Fibroblast of the aortic adventitia (primary cell): ENCODE results near the gene CBARP. TPM values are rescaled to one million over a fixed set of nuclear protein-coding genes. Genes with fewer than 3 reads are reported as not detected.

Source experiments
- DNase-seq: peaks from one replicate; pipeline ENCODE4 v3.0.0-alpha.2; 2010; ENCODE audit warnings: low read depth
- H3K4me3 ChIP-seq: 2 replicates; pipeline ENCODE4 v1.5.1; 2011; ENCODE audit warnings: low read depth, mild to moderate bottlenecking, control low read depth, low read length, moderate library complexity
- CTCF ChIP-seq: IDR thresholded peaks from 2 replicates; pipeline ENCODE4 v1.5.1; 2011; ENCODE audit warnings: mild to moderate bottlenecking, low read length, control low read depth, inconsistent platforms; ENCODE audit not compliant: insufficient read depth
- total RNA-seq: library from RNA; depleted of rRNA; stranded (reverse); fragments of >200 nt; gene quantifications from 2 replicates; pipeline ENCODE4 v1.2.3, GENCODE V29; 2012; ENCODE audit warnings: low replicate concordance

The CBARP gene
- total RNA-seq, 1 donor, result 3.1 TPM

DNA sequence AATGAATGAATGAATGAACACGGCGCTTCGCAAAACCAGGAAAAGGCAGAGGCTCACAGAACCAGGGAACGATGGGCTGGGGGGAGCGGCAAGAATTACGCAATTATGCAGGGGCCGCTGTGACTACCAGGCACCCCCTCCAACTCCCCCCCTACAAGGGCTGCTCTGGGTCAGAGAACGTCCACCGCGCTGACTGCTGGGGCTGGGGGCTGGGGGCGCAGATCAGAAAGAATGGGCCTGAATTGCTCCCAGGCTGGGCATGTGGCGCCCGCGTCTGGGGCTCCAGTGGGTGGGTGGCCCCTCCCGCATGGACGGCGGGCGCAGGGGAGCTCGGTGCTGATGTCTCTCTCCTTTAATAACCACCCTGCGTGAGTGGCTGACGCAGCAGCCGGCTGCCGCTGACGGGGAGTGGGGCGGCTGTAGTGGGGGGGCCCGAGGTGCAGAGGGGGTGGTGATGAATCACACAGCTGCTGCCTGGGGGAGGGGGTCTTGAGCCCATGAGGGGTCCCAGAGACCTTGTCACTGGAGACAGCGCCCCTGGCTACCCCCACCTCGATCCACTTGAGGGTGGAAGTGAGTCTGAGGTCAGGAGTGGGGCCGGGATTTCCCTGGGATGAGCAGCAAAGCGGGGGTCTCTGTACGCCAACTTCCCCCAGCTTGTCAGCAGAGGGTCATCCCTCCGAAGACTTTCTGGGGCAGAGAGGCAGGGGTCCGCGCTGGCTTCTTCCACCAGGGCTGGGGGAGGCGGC lies 29.8 kb upstream of the CBARP start:
- no peak for DNase-seq
- peak overlapping the region; percentile 65 for H3K4me3 ChIP-seq
- no peak for TF ChIP-seq CTCF

GRCh38 chr19:1266916-1267476 lies 29.2 kb upstream of the CBARP start:
- TF ChIP-seq CTCF, result peak; percentile 78

DNA sequence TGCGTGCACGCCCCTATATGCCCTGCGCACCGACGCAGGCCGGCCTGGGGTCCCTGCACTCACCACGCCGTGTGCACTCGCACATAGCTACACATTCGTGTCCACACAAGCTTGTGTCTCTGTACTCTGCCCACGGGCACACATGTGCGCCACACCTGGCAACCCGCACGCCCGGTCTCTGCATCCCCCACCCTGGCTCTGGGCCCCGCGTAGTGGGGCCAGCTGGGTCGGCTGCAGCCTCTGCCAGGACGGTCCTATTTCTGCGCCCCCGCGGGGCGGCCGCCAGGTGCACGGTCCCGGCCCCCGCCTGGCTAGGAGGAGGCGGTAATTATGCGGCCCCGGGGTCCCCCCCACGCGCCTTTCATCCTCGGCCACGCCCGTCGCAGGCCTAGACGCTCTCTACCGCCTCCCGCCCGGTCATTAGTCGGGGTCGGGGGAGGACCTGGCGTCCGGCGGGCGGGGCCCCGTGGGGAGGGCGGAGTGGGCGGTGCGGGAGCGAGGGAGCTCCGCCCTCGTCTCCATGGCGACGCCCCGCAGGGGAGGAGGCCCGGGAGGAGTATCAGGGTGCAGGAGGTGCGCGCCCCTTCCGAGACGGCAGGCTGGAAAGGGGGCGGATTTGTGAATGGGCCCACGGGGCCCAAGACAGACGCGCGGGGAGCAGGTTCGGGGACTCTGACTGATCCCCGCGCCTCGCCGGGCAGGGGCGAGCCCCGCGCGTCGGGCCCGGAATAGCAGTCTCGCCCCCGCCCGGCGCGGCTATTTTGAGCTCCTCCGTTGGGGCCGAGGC lies 28.5 kb upstream of the CBARP start:
- peak overlapping the region; percentile 62 for H3K4me3 ChIP-seq
- TF ChIP-seq CTCF, result no peak
- DNase-seq, result peak; percentile 78

More at GRCh38 chr19:1266916-1267476, 29.2 kb upstream of the CBARP start:
- DNase-seq, result peak; percentile 48
- H3K4me3 ChIP-seq, result peak overlapping the region; percentile 65

DNA sequence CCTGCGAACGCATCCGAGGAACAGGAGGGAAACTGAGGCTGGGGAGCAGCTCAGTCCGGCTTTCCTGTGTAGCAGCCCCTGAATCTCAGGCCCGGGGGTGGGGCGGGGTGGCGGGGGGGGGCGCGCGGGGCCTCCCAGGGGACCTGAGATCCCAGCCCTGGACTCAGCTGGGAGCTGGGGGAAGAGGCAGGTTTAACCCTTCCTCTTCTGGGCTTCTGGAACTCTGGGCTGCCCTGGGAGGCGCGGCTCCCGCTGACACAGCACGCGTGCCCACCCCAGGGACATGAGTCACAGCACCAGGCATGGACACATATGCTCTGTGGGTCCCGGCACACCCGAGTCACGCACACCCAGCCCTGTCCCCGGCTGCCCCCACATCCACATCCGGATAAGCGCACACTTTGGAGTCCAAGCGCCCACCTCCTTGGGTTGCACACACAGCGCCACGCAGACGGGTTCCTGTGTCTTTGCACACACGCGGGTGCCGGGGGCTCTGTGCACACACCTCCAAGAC lies 27.9 kb upstream of the CBARP start:
- H3K4me3 ChIP-seq, result peak overlapping the region; percentile 62
- no peak for TF ChIP-seq CTCF
- peak; percentile 76 for DNase-seq

- no peak overlapping the region for H3K4me3 ChIP-seq
- peak; percentile 84 for DNase-seq
- no peak for TF ChIP-seq CTCF
Measured at GRCh38 chr19:1264801-1265614, 27.2 kb upstream of the CBARP start.

DNA sequence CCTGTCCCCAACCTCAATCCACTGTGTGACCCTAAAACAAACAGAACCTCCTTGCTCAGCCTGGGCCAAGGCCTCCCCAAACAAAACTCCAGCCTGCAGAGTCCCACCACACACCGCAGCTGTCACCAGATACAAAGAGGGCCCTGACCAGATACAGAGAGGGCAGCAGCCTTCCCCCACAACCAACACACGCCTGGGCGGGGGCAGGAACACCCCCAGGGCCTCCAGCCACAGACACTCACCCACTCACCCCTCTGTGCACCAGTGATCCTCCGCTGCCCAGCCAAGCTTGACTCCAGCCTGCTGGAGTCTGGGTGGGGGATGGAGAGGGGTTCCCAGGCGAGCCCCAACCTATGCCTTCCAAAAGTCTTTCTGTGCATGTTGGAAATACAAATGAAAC lies 25.4 kb upstream of the CBARP start:
- no peak overlapping the region for H3K4me3 ChIP-seq
- TF ChIP-seq CTCF, result no peak
- no peak for DNase-seq
